Measurements from ENCODE around the gene FAM83E. TPM values are rescaled to one million over a fixed set of nuclear protein-coding genes. Genes with fewer than 3 reads are reported as not detected.

FAM83E gene
- total and polyA plus RNA-seq, 2 experiments from 2014 or later, result 1.0 to 2.3 TPM

DNA sequence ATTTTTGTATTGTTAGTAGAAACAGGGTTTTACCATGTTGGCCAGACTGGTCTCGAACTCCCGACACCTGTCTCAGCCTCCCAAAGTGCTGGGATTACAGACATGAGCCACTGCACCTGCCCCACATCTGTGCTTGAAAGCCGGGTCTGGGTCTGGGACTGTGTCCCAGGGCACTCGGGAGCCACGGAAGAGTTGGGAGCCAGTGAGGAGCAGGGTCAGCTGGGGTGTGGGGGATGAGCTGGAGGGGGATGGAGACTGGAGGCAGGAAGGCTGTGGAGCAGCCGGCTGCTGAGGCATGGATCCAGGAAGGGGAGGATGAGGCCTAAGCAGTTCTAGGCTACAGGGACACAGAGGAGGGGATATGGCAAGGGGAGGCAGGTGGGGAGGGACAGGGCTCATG, 19.0 kb downstream of the FAM83E start:
- H3K4me2 ChIP-seq, result no peak overlapping the region
- Mint-ChIP-seq H3K36me3 (ENCODE audit: low read depth) (no peaks in the 10 kb centered on the region; the same call in 2 of the 3 replicates), H3K27me3 (ENCODE audit: insufficient read depth, low read depth, poor library complexity) (peaks cover 13% of the 10 kb centered on the region), H3K4me3 (no peak overlapping the region), H3K4me1 (no peaks in the 10 kb centered on the region), H3K27ac (no peak overlapping the region), H3K9me3 (no peaks in the 10 kb centered on the region)
- no peak overlapping the region for H3K4me3 ChIP-seq
- no peaks in the 10 kb centered on the region for H4K20me1 ChIP-seq (replicated peaks; ENCODE audit: insufficient read depth)
- no peaks in the 10 kb centered on the region for H3K27me3 ChIP-seq (ENCODE audit: insufficient read depth)
- ATAC-seq, result no peak
- H3K27ac ChIP-seq (ENCODE audit: low read depth), result no peak overlapping the region
- no peaks in the 10 kb centered on the region for H3K9me2 ChIP-seq (ENCODE audit: insufficient read depth)
- DNase-seq (ENCODE audit: low spot score), result no peak
- no peak overlapping the region for H2AFZ ChIP-seq
- no peaks in the 10 kb centered on the region for H3F3A ChIP-seq (replicated peaks; ENCODE audit: low read depth)
- TF ChIP-seq, protein P1, sequence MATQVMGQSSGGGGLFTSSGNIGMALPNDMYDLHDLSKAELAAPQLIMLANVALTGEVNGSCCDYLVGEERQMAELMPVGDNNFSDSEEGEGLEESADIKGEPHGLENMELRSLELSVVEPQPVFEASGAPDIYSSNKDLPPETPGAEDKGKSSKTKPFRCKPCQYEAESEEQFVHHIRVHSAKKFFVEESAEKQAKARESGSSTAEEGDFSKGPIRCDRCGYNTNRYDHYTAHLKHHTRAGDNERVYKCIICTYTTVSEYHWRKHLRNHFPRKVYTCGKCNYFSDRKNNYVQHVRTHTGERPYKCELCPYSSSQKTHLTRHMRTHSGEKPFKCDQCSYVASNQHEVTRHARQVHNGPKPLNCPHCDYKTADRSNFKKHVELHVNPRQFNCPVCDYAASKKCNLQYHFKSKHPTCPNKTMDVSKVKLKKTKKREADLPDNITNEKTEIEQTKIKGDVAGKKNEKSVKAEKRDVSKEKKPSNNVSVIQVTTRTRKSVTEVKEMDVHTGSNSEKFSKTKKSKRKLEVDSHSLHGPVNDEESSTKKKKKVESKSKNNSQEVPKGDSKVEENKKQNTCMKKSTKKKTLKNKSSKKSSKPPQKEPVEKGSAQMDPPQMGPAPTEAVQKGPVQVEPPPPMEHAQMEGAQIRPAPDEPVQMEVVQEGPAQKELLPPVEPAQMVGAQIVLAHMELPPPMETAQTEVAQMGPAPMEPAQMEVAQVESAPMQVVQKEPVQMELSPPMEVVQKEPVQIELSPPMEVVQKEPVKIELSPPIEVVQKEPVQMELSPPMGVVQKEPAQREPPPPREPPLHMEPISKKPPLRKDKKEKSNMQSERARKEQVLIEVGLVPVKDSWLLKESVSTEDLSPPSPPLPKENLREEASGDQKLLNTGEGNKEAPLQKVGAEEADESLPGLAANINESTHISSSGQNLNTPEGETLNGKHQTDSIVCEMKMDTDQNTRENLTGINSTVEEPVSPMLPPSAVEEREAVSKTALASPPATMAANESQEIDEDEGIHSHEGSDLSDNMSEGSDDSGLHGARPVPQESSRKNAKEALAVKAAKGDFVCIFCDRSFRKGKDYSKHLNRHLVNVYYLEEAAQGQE (IDR thresholded peaks at IDR 0.05; ENCODE audit: unreplicated experiment), result no peak
- no peak for TF ChIP-seq CREB1 (CRISPR knock-in tag; IDR thresholded peaks at IDR 0.05; ENCODE audit: low read depth)
- TF ChIP-seq NANOG (IDR thresholded peaks at IDR 0.05; ENCODE audit: borderline replicate concordance), result no peak
- no peak for TF ChIP-seq EZH2 (IDR thresholded peaks at IDR 0.05; ENCODE audit: low read depth, unreplicated experiment)
- no peak for TF ChIP-seq EZH2phosphoT487 (IDR thresholded peaks at IDR 0.05; ENCODE audit: unreplicated experiment)
- H3K79me2 ChIP-seq (replicated peaks; ENCODE audit: insufficient read depth), result no peaks in the 10 kb centered on the region
- H3K36me3 ChIP-seq (ENCODE audit: insufficient read depth), result no peaks in the 10 kb centered on the region
- no peaks in the 10 kb centered on the region for H3K4me1 ChIP-seq (ENCODE audit: insufficient read depth)

DNA sequence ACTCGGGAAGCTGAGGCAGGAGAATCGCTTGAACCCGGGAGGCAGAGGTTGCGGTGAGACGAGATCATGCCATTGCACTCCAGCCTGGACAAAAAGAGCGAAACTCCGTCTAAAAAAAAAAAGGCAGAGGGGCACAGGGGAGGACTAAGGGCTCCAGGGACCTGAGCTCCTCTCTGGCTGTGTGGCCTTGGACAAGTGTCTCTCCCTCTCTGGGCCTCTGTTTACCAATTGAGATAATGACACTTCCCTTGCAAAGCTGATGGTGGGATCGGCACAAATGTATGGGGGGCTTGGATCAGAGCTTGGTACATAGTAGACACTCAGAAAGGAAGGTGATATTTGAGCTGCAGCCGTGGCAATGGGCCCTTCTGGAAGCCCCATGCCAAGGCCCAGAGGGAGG, 19.7 kb downstream of the FAM83E start:
- Histone ChIP-seq H2AFZ (no peak overlapping the region), H3K4me3 (no peak overlapping the region), H4K20me1 (replicated peaks; ENCODE audit: insufficient read depth) (no peaks in the 10 kb centered on the region), H3K27ac (ENCODE audit: low read depth) (no peak overlapping the region), H3K36me3 (ENCODE audit: insufficient read depth) (no peaks in the 10 kb centered on the region), H3K4me2 (no peak overlapping the region), H3K27me3 (ENCODE audit: insufficient read depth) (no peaks in the 10 kb centered on the region), H3K79me2 (replicated peaks; ENCODE audit: insufficient read depth) (no peaks in the 10 kb centered on the region), H3F3A (replicated peaks; ENCODE audit: low read depth) (no peaks in the 10 kb centered on the region), H3K4me1 (ENCODE audit: insufficient read depth) (no peaks in the 10 kb centered on the region), H3K9me2 (ENCODE audit: insufficient read depth) (no peaks in the 10 kb centered on the region)
- Mint-ChIP-seq H3K36me3 (ENCODE audit: low read depth) (no peaks in the 10 kb centered on the region; the same call in 2 of the 3 replicates), H3K27ac (no peak overlapping the region), H3K4me3 (no peak overlapping the region), H3K4me1 (no peaks in the 10 kb centered on the region), H3K9me3 (no peaks in the 10 kb centered on the region), H3K27me3 (ENCODE audit: insufficient read depth, low read depth, poor library complexity) (peaks cover 17% of the 10 kb centered on the region)
- DNase-seq (ENCODE audit: low spot score) (no peak), ATAC-seq (no peak)
- TF ChIP-seq EZH2 (IDR thresholded peaks at IDR 0.05; ENCODE audit: low read depth, unreplicated experiment) (no peak), ZNF114 (CRISPR knock-in tag; IDR thresholded peaks at IDR 0.05) (no peak), EZH2phosphoT487 (IDR thresholded peaks at IDR 0.05; ENCODE audit: unreplicated experiment) (no peak)
- TF ChIP-seq, protein P1 (IDR thresholded peaks at IDR 0.05; ENCODE audit: unreplicated experiment), result no peak
- TF ChIP-seq, protein P2, sequence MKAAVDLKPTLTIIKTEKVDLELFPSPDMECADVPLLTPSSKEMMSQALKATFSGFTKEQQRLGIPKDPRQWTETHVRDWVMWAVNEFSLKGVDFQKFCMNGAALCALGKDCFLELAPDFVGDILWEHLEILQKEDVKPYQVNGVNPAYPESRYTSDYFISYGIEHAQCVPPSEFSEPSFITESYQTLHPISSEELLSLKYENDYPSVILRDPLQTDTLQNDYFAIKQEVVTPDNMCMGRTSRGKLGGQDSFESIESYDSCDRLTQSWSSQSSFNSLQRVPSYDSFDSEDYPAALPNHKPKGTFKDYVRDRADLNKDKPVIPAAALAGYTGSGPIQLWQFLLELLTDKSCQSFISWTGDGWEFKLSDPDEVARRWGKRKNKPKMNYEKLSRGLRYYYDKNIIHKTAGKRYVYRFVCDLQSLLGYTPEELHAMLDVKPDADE (IDR thresholded peaks at IDR 0.05), result no peak
